Activated CD4-positive, alpha-beta T cell treated with anti-CD3 and anti-CD28 coated beads for 4 hours (primary cell): ENCODE measurements around the gene PBX4.

ENCODE experiments used
- DNase-seq, 2 donors: peaks; one replicate each; pipeline ENCODE4 v3.0.0-alpha.2; 2020

The PBX4 gene

GRCh38 chr19:19647037-19647835 lies 28.7 kb upstream of the PBX4 start:
- no peak for DNase-seq

- no peak for DNase-seq
Measured at GRCh38 chr19:19645233-19645870, 26.9 kb upstream of the PBX4 start.

- DNase-seq, result no peak
Measured at GRCh38 chr19:19644054-19644388, 25.5 kb upstream of the PBX4 start.

GRCh38 chr19:19643158-19644053 lies 24.9 kb upstream of the PBX4 start, which contains the start of gene GMIP:
Gene GMIP, minus strand, starts transcription at chr19:19643657. Its CDS starts 128 bp downstream, at chr19:19643529.
- DNase-seq, result peak; percentile 85 to 86

- peak; percentile 48 to 62 for DNase-seq
Measured at GRCh38 chr19:19642506-19643157, 24.1 kb upstream of the PBX4 start.

GRCh38 chr19:19637523-19638251 lies 19.2 kb upstream of the PBX4 start:
- no peak for DNase-seq

- DNase-seq, result no peak
Measured at GRCh38 chr19:19637186-19637522, 18.7 kb upstream of the PBX4 start.

- DNase-seq, result no peak
Measured at GRCh38 chr19:19636573-19637185, 18.2 kb upstream of the PBX4 start.

- no peak for DNase-seq
Measured at GRCh38 chr19:19635313-19635702, 16.8 kb upstream of the PBX4 start.

GRCh38 chr19:19634516-19635312 lies 16.2 kb upstream of the PBX4 start:
- no peak for DNase-seq

- DNase-seq, result no peak
Measured at GRCh38 chr19:19633711-19634515, 15.4 kb upstream of the PBX4 start.

- DNase-seq, result no peak
Measured at GRCh38 chr19:19632661-19633060, 14.2 kb upstream of the PBX4 start.

- no peak for DNase-seq
Measured at GRCh38 chr19:19631346-19631745, 12.9 kb upstream of the PBX4 start.

GRCh38 chr19:19630426-19630825 lies 11.9 kb upstream of the PBX4 start:
- no peak for DNase-seq

- DNase-seq, result no peak
Measured at GRCh38 chr19:19630062-19630414, 11.6 kb upstream of the PBX4 start.

- peak; percentile 51 to 53 for DNase-seq
Measured at GRCh38 chr19:19628501-19629134, 10.1 kb upstream of the PBX4 start.

GRCh38 chr19:19627621-19628500 lies 9.4 kb upstream of the PBX4 start, which contains the start of gene LPAR2:
Gene LPAR2, minus strand, starts transcription at chr19:19628220. Its CDS starts 945 bp downstream, at chr19:19627275.
- peak; percentile 76 to 80 for DNase-seq
